Large intestine (tissue), 3 donors: ENCODE measurements around the gene SMARCA1. TPM values are rescaled to one million over a fixed set of nuclear protein-coding genes. Genes with fewer than 3 reads are reported as not detected.

Experiments used
- DNase-seq, 2 donors: peaks; one replicate each; pipeline versions ENCODE4 v3.0.0 to v3.0.0-alpha.2; 2013
- H3K27ac ChIP-seq: one replicate; pipeline ENCODE4 v1.5.1; 2013; ENCODE audit warnings: low read length
- H3K27me3 ChIP-seq: 2 replicates; pipeline ENCODE4 v1.6.1; 2013; ENCODE audit warnings: low read length; ENCODE audit not compliant: control insufficient read depth, insufficient read depth
- H3K36me3 ChIP-seq: 2 replicates; pipeline ENCODE4 v1.6.1; 2013; ENCODE audit warnings: low read length; ENCODE audit not compliant: control insufficient read depth, insufficient read depth
- H3K4me1 ChIP-seq: one replicate; pipeline ENCODE4 v1.6.1; 2013; ENCODE audit warnings: low read length; ENCODE audit not compliant: control insufficient read depth, insufficient read depth
- H3K4me3 ChIP-seq: one replicate; pipeline ENCODE4 v1.5.1; 2013; ENCODE audit warnings: low read length
- H3K9me3 ChIP-seq: one replicate; pipeline ENCODE4 v1.6.1; 2013; ENCODE audit warnings: mild to moderate bottlenecking, low read depth, low read length, moderate library complexity; ENCODE audit not compliant: control insufficient read depth
- WGBS: methylation state at CpG from one replicate; pipeline ENCODE4 v1.1.5; 2013; ENCODE audit warnings: low lambda C conversion rate; ENCODE audit not compliant: insufficient coverage; 5-methylcytosine and 5-hydroxymethylcytosine counted together
- polyA plus RNA-seq: library from polyadenylated mRNA; unstranded; fragments of 120-200 nt; gene quantifications from one replicate; pipeline ENCODE4 v1.2.1, GENCODE V29; 2013

Gene SMARCA1
- polyA plus RNA-seq, 1 donor: 43.9 TPM

GRCh38 chrX:129511689-129512088 is 11.6 kb downstream of the SMARCA1 start:
- Histone ChIP-seq H3K36me3 (peaks cover 14% of the 10 kb centered on the region), H3K27me3 (no peaks in the 10 kb centered on the region), H3K27ac (peak overlapping the region; percentile 49), H3K9me3 (no peaks in the 10 kb centered on the region), H3K4me1 (no peaks in the 10 kb centered on the region), H3K4me3 (no peak overlapping the region)
- no CpG with 5 or more reads among the region's 5 CpGs for WGBS
- DNase-seq: peak in 1 of 2 donors; percentile 52

- no CpG with 5 or more reads among the region's 7 CpGs for WGBS
- H3K9me3 ChIP-seq: no peaks in the 10 kb centered on the region
- H3K27me3 ChIP-seq: no peaks in the 10 kb centered on the region
- no peak overlapping the region for H3K4me3 ChIP-seq
- peaks cover 12% of the 10 kb centered on the region for H3K36me3 ChIP-seq
- no peaks in the 10 kb centered on the region for H3K4me1 ChIP-seq
- DNase-seq: no peak
- H3K27ac ChIP-seq: no peak overlapping the region
Measured at GRCh38 chrX:129510331-129510730, 13.0 kb downstream of the SMARCA1 start.

- Histone ChIP-seq H3K9me3 (no peaks in the 10 kb centered on the region), H3K27me3 (no peaks in the 10 kb centered on the region), H3K36me3 (peaks cover 27% of the 10 kb centered on the region), H3K4me3 (no peak overlapping the region), H3K27ac (no peak overlapping the region), H3K4me1 (no peaks in the 10 kb centered on the region)
- no peak for DNase-seq
- WGBS: no CpG with 5 or more reads among the region's 3 CpGs
Measured at GRCh38 chrX:129497146-129497843, 26.0 kb downstream of the SMARCA1 start.

GRCh38 chrX:129496625-129497024 is 26.7 kb downstream of the SMARCA1 start:
- no peak for DNase-seq
- no CpG with 5 or more reads among the region's 6 CpGs for WGBS
- peaks cover 24% of the 10 kb centered on the region for H3K36me3 ChIP-seq

GRCh38 chrX:129495900-129496299 is 27.4 kb downstream of the SMARCA1 start:
- Histone ChIP-seq H3K9me3 (no peaks in the 10 kb centered on the region), H3K4me3 (no peak overlapping the region), H3K27me3 (no peaks in the 10 kb centered on the region), H3K27ac (no peak overlapping the region), H3K36me3 (peaks cover 24% of the 10 kb centered on the region), H3K4me1 (no peaks in the 10 kb centered on the region)
- DNase-seq: no peak
- WGBS: no CpG with 5 or more reads among the region's 5 CpGs

More at GRCh38 chrX:129496625-129497024, 26.7 kb downstream of the SMARCA1 start:
- Histone ChIP-seq H3K27me3 (no peaks in the 10 kb centered on the region), H3K9me3 (no peaks in the 10 kb centered on the region), H3K4me1 (no peaks in the 10 kb centered on the region), H3K4me3 (no peak overlapping the region), H3K27ac (no peak overlapping the region)

GRCh38 chrX:129494887-129495286 is 28.4 kb downstream of the SMARCA1 start:
- no peak for DNase-seq
- WGBS: no CpG with 5 or more reads among the region's 2 CpGs
- H3K27me3 ChIP-seq: no peaks in the 10 kb centered on the region
- no peak overlapping the region for H3K27ac ChIP-seq
- peaks cover 24% of the 10 kb centered on the region for H3K36me3 ChIP-seq
- H3K4me1 ChIP-seq: no peaks in the 10 kb centered on the region
- no peaks in the 10 kb centered on the region for H3K9me3 ChIP-seq
- no peak overlapping the region for H3K4me3 ChIP-seq

- Histone ChIP-seq H3K4me1 (no peaks in the 10 kb centered on the region), H3K9me3 (no peaks in the 10 kb centered on the region), H3K27me3 (no peaks in the 10 kb centered on the region), H3K36me3 (peaks cover 20% of the 10 kb centered on the region), H3K27ac (no peak overlapping the region), H3K4me3 (no peak overlapping the region)
- no peak for DNase-seq
- WGBS: no CpG with 5 or more reads among the region's 4 CpGs
Measured at GRCh38 chrX:129493643-129494042, 29.6 kb downstream of the SMARCA1 start.

- peak in 1 of 2 donors; percentile 34 for DNase-seq
- no peaks in the 10 kb centered on the region for H3K27me3 ChIP-seq
- H3K27ac ChIP-seq: no peak overlapping the region
- H3K4me3 ChIP-seq: no peak overlapping the region
- H3K36me3 ChIP-seq: peaks cover 15% of the 10 kb centered on the region
- no CpG with 5 or more reads among the region's 2 CpGs for WGBS
- H3K4me1 ChIP-seq: no peaks in the 10 kb centered on the region
- H3K9me3 ChIP-seq: no peaks in the 10 kb centered on the region
Measured at GRCh38 chrX:129490330-129490729, 33.0 kb downstream of the SMARCA1 start.

- no peak overlapping the region for H3K4me3 ChIP-seq
- H3K9me3 ChIP-seq: no peaks in the 10 kb centered on the region
- no peaks in the 10 kb centered on the region for H3K27me3 ChIP-seq
- H3K27ac ChIP-seq: no peak overlapping the region
- H3K4me1 ChIP-seq: no peaks in the 10 kb centered on the region
- peaks cover 15% of the 10 kb centered on the region for H3K36me3 ChIP-seq
- no peak for DNase-seq
Measured at GRCh38 chrX:129488359-129488758, 34.9 kb downstream of the SMARCA1 start.

GRCh38 chrX:129480889-129481288 is 42.4 kb downstream of the SMARCA1 start:
- Histone ChIP-seq H3K9me3 (no peaks in the 10 kb centered on the region), H3K27me3 (no peaks in the 10 kb centered on the region), H3K36me3 (peaks cover 18% of the 10 kb centered on the region), H3K4me3 (no peak overlapping the region), H3K27ac (no peak overlapping the region), H3K4me1 (no peaks in the 10 kb centered on the region)
- no peak for DNase-seq
- whole genome bisulfite sequencing: no CpG with 5 or more reads among the region's 6 CpGs

GRCh38 chrX:129478516-129478915 is 44.8 kb downstream of the SMARCA1 start:
- H3K4me3 ChIP-seq: no peak overlapping the region
- H3K27me3 ChIP-seq: no peaks in the 10 kb centered on the region
- H3K36me3 ChIP-seq: peaks cover 11% of the 10 kb centered on the region
- no CpG with 5 or more reads among the region's 4 CpGs for WGBS
- H3K9me3 ChIP-seq: no peaks in the 10 kb centered on the region
- no peak for DNase-seq
- no peak overlapping the region for H3K27ac ChIP-seq
- no peaks in the 10 kb centered on the region for H3K4me1 ChIP-seq
